Posterior cingulate gyrus (tissue), 11 donors: ENCODE results near the gene ARL8A.
A peak's percentile ranks its signal among the peaks of the same experiment; 100 is the strongest.
"Not testable (repeated sequence)": the region's sequence is repeated elsewhere in the genome, so short reads cannot be mapped to it uniquely, and the experiment has no call there.

Experiments used
- DNase-seq, 10 donors: peaks; one replicate each; pipeline versions ENCODE4 v3.0.0 to v3.0.0-alpha.2; 2020 to 2021; ENCODE audit warnings: mixed read lengths in 3 of 10
- intact Hi-C: fragments of 100-400 bp; cut with DNase I; formaldehyde crosslinking; loops from one replicate; pipeline ENCODE4 v1.15.1; 2023

Gene ARL8A

GRCh38 chr1:202144402-202145067 lies at the start of gene ARL8A:
Gene ARL8A, minus strand, starts transcription at chr1:202144737. Its CDS starts 165 bp downstream, at chr1:202144572.
- DNase-seq, result peak; percentile 58 to 97 (median 80)
- intact Hi-C loops, result no loop called here

GRCh38 chr1:202194328-202194648 lies 49.8 kb upstream of the ARL8A start:
- DNase-seq, result no peak
- intact Hi-C loops, result no loop called here

GRCh38 chr1:202193614-202194327 lies 49.2 kb upstream of the ARL8A start, which contains the start of gene LGR6:
Gene LGR6, plus strand, starts transcription at chr1:202193799. Its CDS starts 191 bp downstream, at chr1:202193990.
- intact Hi-C loops, result loop anchor here (1.0 kb wide), 1 partner anchor 122 kb away; no protein-coding TSS in a partner anchor
- peak in 1 of 10 donors; percentile 75 for DNase-seq

- peak in 7 of 10 donors; percentile 45 to 93 (median 54) for DNase-seq
- intact Hi-C loops, result loop anchor here (1.0 kb wide), 1 partner anchor 122 kb away; no protein-coding TSS in a partner anchor
Observed at GRCh38 chr1:202192770-202193613, 48.5 kb upstream of the ARL8A start.

- DNase-seq, intact Hi-C loops: not testable (repeated sequence)
Observed at GRCh38 chr1:202191391-202191790, 46.9 kb upstream of the ARL8A start.

- intact Hi-C loops, result loop anchor here (1.0 to 2.0 kb wide), 2 partner anchors 125 to 529 kb away; no protein-coding TSS in a partner anchor
- DNase-seq, result peak in 1 of 10 donors; percentile 45
Observed at GRCh38 chr1:202189918-202190715, 45.6 kb upstream of the ARL8A start.

- peak; percentile 26 to 96 (median 80) for DNase-seq
Observed at GRCh38 chr1:202189001-202189790, 44.7 kb upstream of the ARL8A start.

GRCh38 chr1:202187697-202188407 lies 43.3 kb upstream of the ARL8A start:
- intact Hi-C loops, result loop anchor here (2.0 kb wide), 1 partner anchor 531 kb away; no protein-coding TSS in a partner anchor
- no peak for DNase-seq

More at GRCh38 chr1:202189001-202189790, 44.7 kb upstream of the ARL8A start:
- intact Hi-C loops, result loop anchor here (1.0 to 2.0 kb wide), 2 partner anchors 126 to 530 kb away; no protein-coding TSS in a partner anchor

GRCh38 chr1:202187041-202187671 lies 42.6 kb upstream of the ARL8A start:
- peak in 1 of 10 donors; percentile 38 for DNase-seq
- intact Hi-C loops, result no loop called here

- DNase-seq, result no peak
- intact Hi-C loops, result no loop called here
Observed at GRCh38 chr1:202186327-202186726, 41.8 kb upstream of the ARL8A start.

GRCh38 chr1:202184750-202185460 lies 40.4 kb upstream of the ARL8A start:
- intact Hi-C loops, result no loop called here
- peak; percentile 69 to 97 (median 84) for DNase-seq

GRCh38 chr1:202182040-202182877 lies 37.7 kb upstream of the ARL8A start:
- intact Hi-C loops, result no loop called here
- DNase-seq, result no peak

GRCh38 chr1:202181586-202181985 lies 37.0 kb upstream of the ARL8A start:
- DNase-seq, result no peak
- intact Hi-C loops, result no loop called here

GRCh38 chr1:202180751-202181139 lies 36.2 kb upstream of the ARL8A start:
- DNase-seq, intact Hi-C loops: not testable (repeated sequence)

GRCh38 chr1:202179828-202180750 lies 35.6 kb upstream of the ARL8A start:
- intact Hi-C loops, result no loop called here

More at GRCh38 chr1:202179828-202180750, 35.6 kb upstream of the ARL8A start:
- DNase-seq, result no peak
